Measurements from ENCODE around the gene POLD2. TPM values are rescaled to one million over a fixed set of nuclear protein-coding genes. Genes with fewer than 3 reads are reported as not detected.

POLD2 gene
- total RNA-seq, 6 experiments from 2014 or later: 36.4 to 73.4 (median 57.3) TPM

GRCh38 chr7:44153948-44154335 lies 30.6 kb upstream of the POLD2 start:
- peak in 1 of 3 donors; percentile 21 for DNase-seq
- no peak overlapping the region for H3K4me3 ChIP-seq
- intact Hi-C loops (cut with DNase I): no loop called here
- H3K4me1 ChIP-seq: peaks cover 0 to 36% (median 17%) of the 10 kb centered on the region in 4 donors
- TF ChIP-seq POLR2A (IDR thresholded peaks at IDR 0.05) (no peak), CTCF (IDR thresholded peaks at IDR 0.05) (no peak)
- no peak overlapping the region for H3K27ac ChIP-seq
- H3K27me3 ChIP-seq: no peaks in the 10 kb centered on the region
- 100% methylated on average over 2 of the region's 5 CpGs for WGBS (ENCODE audit: insufficient coverage, low coverage, low lambda C conversion rate, missing lambda C conversion rate)
- H3K36me3 ChIP-seq: no peaks in the 10 kb centered on the region
- ATAC-seq: no peak
- no peaks in the 10 kb centered on the region for H3K9me3 ChIP-seq

DNA sequence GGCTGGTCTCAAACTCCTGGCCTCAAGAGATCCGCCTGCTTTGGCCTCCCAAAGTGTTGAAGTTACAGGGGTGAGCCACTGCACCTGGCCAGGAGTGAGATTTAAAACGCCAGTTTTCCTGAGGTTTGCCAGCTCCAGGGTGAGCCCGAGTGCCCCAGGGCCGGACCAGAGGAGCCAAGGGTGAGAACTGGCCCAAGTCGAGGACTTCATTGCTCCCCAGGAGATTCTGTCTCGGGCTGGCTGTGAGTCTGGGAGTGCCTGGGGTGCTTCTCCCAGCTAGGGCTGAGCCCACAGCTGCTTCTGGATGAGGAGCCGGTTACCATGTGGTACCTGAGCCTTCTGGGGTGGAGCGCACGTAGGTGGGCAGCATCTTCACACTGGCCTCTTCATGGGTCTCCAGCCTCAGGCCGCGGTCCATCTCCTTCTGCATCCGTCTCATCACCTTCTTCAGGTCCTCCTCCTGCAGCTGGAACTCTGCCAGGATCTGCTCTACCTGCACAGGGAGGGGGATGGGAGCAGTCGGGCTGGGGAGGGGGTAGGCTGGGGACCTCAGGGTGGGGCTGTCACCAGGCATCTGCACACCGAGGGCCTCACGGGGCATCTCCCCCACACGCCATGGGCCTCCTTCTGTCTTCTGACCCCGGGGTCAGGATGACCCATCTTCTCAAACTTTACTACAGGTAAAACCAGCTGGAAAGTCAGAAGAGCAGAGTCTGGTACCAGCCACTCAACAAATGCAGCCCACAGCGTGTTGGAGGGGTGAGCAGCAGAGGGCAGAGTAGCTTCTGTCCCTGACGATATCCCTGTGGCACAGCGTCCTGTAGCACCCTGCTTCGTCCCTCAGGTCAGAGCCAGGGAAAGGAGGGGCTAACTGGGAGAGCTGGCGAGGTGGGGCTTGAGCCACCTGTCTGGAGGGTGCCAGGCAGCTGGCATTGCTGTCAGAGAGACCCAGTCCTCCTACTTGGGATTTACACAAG lies 29.9 kb upstream of the POLD2 start:
- Histone ChIP-seq H3K4me3 (no peak overlapping the region), H3K36me3 (no peaks in the 10 kb centered on the region), H3K4me1 (peaks cover 0 to 29% (median 14%) of the 10 kb centered on the region in 4 donors), H3K9me3 (no peaks in the 10 kb centered on the region), H3K27ac (no peak overlapping the region), H3K27me3 (no peaks in the 10 kb centered on the region)
- intact Hi-C loops (cut with DNase I): no loop called here
- TF ChIP-seq CTCF (IDR thresholded peaks at IDR 0.05): no peak
- TF ChIP-seq POLR2A (IDR thresholded peaks at IDR 0.05): no peak
- WGBS (ENCODE audit: insufficient coverage, low coverage, low lambda C conversion rate, missing lambda C conversion rate): 52% methylated on average over 6 of the region's 22 CpGs
- ATAC-seq: no peak
- peak in 1 of 3 donors; percentile 43 for DNase-seq

- ATAC-seq (no peak), DNase-seq (no peak)
- no peaks in the 10 kb centered on the region for H3K27me3 ChIP-seq
- WGBS (ENCODE audit: insufficient coverage, low coverage, low lambda C conversion rate, missing lambda C conversion rate): 100% methylated on average over 8 of the region's 9 CpGs
- intact Hi-C loops (cut with DNase I): no loop called here
- no peaks in the 10 kb centered on the region for H3K9me3 ChIP-seq
- no peak overlapping the region for H3K4me3 ChIP-seq
- no peaks in the 10 kb centered on the region for H3K36me3 ChIP-seq
- TF ChIP-seq POLR2A (IDR thresholded peaks at IDR 0.05) (no peak), CTCF (IDR thresholded peaks at IDR 0.05) (no peak)
- peaks cover 0 to 16% (median 8%) of the 10 kb centered on the region in 4 donors for H3K4me1 ChIP-seq
- H3K27ac ChIP-seq: no peak overlapping the region
Observed at GRCh38 chr7:44151956-44152355, 28.6 kb upstream of the POLD2 start.

DNA sequence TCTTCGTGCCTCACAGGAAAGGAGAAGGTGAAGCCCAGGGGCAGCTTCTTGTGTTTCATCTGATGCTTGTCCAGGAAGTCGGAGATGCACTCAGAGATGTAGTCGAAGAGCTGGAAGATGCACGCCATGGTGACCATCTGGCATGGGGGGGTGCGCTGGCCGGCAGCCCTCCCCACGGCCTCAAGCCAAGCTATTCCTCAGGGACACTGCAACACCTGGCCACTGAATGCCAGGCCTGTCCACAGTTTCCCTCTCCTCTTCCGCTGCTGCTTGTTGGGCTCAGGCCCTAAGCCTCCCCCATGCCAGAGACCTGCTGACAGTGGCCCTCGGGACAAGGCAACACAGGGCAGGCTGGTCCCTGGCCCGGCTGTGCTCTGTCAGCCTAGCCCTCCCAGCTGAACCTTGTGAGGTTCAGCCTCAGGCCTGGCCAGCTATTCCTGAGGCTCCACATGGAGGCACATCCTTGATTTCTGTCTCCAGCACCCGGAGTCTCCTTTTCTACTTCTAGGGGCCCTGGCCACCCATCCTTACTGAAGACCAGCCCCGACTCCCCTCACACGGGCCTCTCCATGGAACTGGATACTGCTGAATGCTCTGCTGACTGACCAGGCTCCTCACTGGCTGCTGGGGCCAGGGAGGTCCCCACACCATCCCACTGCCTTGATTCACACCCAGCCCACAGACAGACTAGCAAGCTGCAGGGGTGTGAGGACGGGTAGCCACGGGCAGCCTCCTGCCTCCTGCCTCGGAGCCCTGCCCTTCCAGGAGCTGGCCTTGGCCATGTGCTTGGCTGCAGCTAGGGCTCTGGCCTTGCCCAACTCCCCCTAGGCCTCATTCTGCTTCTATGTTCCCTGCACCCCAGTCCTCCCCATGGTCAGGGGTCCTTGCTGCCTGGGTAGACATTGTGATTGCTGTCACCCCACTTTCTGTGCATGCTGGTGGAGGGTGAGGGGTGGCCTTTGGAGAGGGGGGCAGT lies 27.9 kb upstream of the POLD2 start:
- intact Hi-C loops (cut with DNase I): no loop called here
- Histone ChIP-seq H3K27me3 (no peaks in the 10 kb centered on the region), H3K36me3 (no peaks in the 10 kb centered on the region), H3K9me3 (no peaks in the 10 kb centered on the region), H3K4me1 (peaks cover 0 to 11% (median 5%) of the 10 kb centered on the region in 4 donors), H3K4me3 (no peak overlapping the region), H3K27ac (no peak overlapping the region)
- WGBS (ENCODE audit: insufficient coverage, low coverage, low lambda C conversion rate, missing lambda C conversion rate): 95% methylated on average over 3 of the region's 16 CpGs
- DNase-seq: peak in 1 of 3 donors; percentile 41
- TF ChIP-seq POLR2A (IDR thresholded peaks at IDR 0.05): no peak
- TF ChIP-seq CTCF (IDR thresholded peaks at IDR 0.05): no peak
- ATAC-seq: no peak
